HG02973 (cell line): ENCODE data around the gene MRE11.
"Not testable (repeated sequence)": the region's sequence is repeated elsewhere in the genome, so short reads cannot be mapped to it uniquely, and the experiment has no call there.

Experiments
- ATAC-seq: cut with Tn5 transposase; IDR thresholded peaks from one replicate; pipeline ENCODE4 v1.9.1; 2021; ENCODE audit warnings: moderate library complexity; ENCODE audit not compliant: unreplicated experiment

MRE11 gene

DNA sequence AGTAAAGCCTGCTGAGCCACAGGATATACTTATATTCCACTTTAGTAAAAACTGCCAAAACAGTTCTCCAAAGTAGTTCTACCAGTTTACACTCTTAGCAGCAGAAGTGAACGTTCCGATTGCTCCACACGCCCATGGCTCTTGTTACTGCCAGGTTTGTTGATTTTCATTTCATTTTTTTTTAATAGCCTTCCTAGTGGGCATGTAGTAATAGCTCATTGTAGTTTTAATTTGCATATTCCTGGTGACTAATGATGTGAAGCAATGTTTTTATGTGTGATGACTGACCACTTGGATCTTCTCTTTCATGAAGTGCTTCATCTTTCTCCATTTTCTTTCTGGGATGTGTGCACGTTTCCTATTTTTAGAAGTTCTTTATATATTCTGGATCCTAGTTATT, 13.8 kb upstream of the MRE11 start:
- no peak for ATAC-seq

DNA sequence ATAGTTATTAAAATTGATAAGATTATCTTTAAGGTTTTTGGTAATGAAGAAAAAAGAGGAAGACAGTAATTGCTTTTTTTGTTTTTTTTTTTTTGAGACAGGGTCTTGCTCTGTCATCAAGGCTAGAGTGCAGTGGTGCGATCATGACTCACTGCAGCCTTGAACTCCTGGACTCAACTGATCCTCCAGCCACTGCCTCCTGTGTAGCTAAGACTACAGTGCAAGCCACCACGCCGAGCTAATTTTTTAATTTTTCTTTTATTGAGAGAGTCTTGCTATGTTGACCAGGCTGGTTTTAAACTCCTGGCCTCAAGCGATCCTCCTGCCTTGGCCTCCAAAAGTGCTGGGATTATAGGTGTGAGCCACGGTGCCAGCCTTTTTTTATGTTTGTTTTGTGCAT, 12.9 kb upstream of the MRE11 start:
- not testable (repeated sequence) for ATAC-seq

DNA sequence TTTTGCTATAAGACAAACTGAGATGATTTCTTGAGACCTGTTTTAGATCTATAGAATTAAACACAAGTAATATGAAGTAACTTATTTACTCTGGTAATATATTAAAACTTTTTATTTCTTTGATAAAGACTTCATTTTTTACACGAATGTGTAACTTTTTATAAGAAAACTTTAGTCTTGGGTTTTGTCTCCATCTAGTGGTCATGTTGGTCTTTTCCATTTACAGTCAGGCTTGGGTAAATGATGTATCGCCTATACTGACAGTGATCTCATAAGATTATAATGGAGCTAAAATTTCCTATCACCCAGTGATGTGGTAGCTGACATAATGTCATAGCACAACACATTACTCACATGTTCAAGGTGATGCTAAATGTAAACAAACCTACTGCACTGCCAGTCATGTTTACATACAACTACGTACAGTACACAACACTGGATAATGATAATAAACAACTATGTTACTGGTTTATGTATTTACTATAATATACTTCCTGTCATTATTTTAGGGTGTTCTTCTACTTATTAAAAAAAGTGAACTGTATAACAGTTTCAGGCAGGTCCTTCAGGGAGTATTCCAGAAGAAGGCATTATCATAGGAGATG, 11.1 kb upstream of the MRE11 start:
- peak; percentile 63 for ATAC-seq

DNA sequence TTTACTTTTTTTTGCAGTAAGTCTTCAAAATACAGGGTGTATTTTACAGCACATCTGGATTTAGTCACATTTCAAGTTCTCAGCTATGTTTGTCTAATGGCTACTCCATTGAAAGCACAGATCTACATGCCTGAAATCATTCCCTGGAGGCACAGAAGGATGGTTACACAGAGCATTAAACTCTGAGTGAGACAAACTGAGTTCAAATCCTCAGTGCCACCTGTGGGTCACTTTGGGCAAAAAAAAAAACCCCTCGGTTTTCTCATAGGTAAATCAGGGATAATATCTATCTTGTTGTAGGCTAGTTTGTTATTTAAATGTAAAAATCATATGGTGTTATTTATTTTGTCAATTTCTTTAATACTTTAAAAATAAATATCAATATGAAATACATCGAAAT, 7.9 kb upstream of the MRE11 start:
- no peak for ATAC-seq

DNA sequence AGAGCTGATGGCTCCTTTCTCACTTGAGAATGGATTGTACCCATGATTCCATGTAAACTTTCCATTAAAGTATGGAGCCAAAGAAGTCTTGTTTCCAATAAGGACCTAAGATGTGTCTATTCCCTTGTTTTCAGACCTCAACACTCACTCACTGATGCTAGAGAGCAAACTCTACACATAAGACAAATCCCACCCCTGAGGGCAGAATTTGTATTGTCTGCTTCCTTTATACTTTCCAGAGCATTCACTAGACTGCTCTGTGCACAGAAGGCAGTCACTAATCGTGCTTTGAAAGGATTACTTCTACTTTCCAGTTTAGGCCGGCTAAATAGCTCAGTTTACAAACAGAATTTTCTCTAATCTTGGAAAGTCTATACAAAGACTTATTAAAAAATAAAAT, 6.5 kb upstream of the MRE11 start:
- ATAC-seq, result no peak

DNA sequence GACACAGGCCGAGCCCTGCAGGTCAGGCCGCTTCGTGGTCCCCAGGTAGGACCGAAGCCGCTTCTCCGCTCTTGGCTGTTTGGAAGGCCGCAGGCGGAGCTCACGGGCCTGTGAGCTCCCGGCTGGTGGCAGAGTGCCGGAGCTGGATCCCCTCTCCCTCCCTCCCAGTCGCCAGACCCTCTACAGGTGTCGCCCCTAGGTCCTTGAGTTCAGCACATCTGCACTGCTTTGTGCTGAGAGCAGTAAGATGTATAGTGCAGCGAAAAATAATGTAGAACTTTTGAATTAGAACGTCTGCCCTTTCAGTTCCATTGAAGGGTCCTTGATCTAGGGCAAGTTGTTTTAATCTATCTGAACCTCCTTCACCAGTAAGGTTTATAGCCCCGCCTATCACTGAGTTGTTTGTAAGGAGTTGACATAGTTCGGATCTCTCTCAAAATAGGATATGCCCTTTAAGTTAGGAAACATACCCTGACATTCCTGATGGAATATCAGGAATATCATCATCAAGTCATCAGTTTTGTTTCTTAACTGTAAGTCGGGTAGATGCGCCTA, 559 bp upstream of the MRE11 start:
- peak; percentile 60 for ATAC-seq

DNA sequence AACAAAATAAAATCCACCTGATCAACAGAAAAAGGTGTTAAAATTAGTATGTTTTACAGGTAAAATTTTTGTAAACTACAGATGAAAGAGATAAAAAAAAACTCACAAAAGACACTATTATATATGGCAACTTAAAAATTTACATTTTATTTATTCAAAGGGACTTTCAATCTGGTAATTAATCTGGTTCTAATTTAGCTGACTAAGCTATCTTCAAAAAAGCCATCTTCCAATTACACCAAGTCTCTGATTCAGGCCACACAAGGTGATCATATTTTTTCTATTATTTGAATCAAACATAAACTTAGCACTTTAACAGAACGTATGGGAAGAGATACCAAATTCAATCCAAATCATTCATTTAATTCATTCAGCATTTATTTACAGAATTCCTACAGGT, 7.6 kb downstream of the MRE11 start:
- ATAC-seq, result no peak

DNA sequence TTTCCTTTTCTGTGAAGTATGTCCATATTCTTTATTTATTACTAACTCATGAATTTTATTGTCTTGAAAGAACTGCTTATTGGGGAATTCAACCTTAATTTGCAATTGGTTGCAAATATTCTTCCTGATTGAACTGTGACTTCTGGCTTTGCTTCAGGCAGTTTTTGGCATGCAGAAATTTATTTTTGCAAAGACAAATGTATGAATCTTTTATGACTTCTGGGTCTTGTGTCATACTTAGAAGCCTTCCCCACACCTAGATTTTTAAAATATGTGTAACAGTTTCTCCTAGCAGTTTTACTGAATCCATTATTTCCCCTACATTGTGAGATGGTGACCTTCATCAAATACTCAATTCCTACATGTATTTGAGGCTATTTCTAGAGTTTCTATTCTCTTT, 12.3 kb downstream of the MRE11 start:
- ATAC-seq, result no peak

DNA sequence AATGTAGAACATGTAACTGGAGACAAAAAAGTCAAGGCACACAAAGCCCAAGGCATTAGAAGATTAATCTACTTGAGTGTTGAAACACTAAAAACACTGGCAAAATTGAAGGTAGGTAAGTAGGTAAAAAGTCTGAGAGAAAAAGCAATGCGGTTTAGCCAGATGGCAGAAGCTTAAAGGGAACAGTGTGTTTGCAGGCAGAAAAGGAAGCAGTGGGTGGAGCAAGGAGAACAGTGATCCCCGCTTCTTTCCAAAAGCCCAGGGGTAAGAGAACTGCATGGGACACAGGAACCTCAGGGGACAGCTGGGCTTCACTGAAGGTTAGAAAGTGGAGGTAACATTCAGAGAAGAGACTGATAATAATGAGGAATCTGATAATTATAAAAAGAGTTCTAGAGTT, 16.0 kb downstream of the MRE11 start:
- no peak for ATAC-seq

DNA sequence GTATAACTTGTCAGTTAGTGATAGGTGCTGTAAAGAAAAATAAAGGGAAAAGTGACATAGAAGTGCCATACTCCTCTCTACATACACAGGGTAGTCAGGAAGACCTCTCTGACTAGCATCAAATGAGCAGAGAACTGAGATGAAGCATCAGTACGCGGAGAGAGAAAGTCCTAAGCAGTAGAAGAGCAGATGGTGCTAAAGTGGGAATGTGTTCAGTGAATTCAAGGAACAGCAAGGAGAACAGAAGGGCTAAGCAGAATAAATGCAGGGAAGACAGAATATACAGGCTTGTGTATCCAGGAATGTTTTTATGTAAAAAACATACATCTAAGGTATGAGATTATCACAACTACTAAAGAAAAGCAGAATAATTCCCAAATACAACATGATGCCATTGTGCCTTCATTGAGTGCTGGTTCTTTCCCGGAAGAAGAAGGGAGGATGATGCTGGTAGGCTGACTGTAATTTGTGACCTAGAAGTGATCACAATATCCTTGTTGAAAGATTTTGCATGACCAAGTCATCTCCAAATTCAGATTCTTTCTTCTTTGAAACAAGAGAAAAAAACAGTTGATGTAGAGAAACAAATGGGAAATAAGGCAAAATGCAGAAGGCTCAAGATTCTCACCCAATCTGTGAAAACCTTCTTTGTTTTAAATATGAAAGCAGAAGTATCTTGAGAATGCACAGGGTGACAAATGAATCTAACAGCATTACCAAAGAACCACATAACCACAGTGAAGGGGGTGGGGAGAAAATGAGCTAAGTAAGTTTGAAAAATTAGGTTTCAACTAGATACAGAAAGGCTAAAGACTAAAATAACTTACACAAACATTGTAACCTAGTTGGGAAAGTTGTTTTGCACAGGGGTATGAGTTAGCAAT, 20.5 kb downstream of the MRE11 start:
- peak; percentile 76 for ATAC-seq

DNA sequence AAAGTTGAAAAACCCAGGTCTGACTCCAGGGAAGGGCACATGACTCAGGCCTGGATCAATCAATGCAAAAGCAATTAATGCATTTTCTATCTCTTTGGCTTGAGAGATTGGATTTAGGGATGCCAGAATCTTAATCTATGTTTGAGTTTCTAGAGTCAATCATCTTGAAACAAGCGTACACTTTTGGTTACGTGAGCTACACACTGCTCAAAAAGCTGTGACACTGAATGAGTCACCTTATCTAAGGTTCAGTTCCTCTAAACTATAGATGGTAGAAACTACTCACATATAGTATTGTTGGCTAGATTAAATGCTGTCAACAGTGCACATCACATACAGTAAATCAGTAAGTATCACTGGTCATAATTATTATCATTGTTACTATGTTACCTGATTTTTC, 24.2 kb downstream of the MRE11 start:
- peak; percentile 91 for ATAC-seq

DNA sequence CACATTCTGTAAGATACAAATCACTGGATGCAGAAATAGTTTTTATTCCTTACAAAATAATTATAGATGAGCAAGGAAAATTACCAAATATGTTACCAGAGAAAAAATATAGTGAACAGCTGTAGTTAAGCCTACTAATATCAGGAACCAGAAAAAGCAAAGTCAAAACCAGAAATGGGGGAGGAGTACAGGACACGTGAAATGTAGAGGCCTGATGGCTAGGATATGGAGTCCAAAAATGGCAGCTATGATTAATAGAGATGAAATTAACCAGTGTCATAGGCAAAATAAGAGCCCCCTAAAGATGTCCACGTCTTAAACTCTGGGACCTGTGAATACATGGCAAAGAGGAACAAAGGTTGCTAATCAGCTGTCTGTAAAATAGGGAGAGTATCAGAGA, 34.1 kb downstream of the MRE11 start:
- ATAC-seq, result peak; percentile 51

DNA sequence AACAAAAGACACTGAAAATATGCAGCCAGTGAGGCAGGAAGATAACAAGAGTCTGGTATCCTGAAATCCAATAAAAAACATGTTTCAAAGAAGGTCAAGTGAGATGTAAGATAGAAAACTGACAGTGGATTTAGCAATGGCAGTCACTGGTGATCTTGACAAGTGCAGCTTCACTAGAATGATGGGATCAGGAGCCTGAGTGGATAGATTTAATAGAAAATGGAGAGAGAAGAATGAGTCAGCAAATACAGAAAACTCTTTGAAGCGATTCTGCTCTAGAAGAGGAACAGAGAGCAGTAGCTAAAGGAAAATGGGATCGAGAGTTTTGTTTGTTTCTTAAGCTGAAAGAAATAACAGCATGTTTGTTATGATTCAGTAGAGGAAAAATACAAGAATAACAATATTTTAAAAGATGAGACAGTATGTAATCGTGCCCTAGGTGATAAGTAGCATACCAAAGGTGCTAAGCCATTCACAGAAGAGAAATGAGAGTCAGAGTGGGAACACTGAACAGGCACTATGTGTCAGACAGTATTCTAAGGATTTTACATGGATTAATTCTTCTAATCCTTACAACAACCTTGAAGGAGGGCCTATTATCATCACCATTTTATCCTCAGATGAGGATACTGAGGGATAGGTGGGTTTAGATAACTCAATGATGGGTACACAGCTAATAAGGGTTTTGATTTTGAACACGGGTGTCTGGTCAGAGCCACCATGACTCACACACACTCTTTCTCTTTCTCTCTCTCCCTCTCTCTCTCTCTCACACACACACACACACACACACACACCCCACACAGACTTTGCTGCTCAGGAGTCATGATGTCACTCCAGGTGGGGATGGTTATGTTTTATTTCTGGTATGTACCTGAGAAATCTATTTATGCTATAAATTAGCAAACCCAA, 36.3 kb downstream of the MRE11 start:
- ATAC-seq, result no peak

DNA sequence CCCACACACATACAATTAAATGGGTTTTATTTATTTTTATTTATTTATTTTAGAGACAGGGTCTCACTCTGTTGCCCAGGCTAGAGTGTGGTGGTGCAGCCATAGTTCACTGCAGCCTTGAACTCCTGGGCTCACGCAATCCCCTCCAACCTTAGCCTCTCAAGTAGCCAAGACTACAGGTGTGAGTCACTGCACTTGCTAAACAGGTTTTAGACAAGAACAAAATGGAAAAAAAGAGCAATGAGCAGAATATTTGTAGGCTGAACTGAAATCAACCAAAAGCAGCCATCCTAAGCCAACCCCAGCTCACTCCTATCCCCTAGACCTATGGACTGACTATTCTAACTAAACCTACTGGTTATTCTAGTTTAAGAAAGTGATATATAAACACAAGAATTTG, 37.8 kb downstream of the MRE11 start:
- ATAC-seq, result no peak

DNA sequence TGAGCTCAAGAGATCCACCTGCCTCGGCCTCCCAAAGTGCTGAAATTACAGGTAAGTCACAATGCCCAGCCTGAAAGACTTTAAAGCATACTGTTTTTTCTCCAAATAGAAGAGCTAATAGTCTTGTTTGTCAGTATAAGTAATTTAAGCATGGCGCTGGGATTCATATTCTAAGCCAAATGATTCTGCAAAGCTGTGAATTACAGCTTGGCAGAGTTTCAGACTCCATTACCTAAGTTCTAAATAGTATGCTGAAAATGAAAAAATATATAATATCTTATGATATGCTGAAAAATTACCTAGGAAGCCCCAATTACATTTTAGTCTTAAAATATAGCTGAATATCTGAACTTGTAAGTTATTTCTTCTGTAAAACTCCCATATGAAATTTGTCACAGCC, 39.3 kb downstream of the MRE11 start:
- no peak for ATAC-seq

DNA sequence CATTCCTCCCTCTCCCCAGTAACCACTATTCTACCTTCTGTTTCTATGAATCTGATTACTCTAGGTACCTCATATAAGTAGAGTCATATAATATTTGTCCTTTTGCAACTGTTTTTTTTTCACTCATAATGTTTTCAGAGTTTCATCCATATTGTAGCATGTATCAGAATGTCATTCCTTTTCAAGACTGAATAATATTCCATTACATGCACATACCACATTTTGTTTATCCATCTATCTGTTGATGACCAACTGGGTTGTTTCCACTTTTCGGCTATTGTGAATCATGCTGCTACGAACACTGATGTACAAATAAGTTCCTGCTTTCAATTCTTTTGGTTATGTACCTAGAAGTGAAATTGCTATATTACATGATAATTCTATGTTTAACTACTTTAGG, 40.7 kb downstream of the MRE11 start:
- no peak for ATAC-seq

DNA sequence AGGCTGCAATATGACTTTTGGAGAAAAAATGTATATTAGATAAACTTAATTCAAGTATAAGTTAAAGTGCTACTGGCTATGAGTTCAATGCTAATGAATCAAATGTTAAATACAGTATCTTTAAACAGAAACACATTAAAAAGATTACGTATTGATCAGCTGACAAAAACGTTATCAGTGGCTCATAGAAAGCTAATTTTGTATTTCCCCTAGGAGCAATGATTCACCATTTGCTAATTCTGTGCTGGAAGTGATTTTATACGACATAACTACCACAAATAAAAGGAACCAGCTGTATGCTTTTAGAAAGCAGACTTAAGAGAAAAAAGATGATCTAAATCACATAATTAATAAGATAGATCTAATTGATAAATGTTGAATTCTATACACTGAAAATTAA, 43.6 kb downstream of the MRE11 start:
- ATAC-seq, result no peak

DNA sequence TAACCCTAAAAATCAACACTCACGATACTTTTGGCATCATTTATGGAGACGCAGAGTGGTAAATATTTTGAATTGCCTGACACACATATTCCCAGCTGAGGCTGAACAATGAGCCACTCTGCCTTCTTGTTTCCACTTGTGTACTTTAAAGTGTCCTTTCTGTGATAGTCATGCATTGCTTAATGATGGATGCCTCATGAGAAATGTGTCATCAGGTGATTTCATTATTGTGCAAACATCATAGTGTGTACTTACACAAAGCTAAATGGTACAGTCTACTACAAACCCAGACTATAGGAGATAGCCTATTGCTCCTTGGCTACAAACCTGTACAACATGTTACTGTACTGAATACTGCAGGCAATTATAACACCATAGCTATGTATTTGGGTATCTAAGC, 44.2 kb downstream of the MRE11 start:
- no peak for ATAC-seq

DNA sequence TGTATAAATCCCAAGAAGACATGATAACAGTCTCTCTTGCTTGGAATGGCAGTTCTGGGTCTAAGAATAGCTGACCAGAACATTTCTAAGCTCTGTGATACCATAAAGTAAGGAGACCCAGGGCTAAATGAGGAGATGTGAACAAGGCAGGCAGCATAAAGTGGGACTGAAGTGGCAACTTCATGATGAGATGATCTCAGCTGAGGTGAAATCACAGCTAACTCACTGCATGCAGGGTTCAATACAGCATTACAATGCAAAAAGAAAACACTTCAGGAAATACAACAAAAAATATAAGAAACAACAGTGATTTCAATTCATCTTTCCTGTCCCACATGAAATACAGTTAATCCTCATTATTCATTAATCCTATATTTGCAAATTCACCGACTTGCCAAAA, 44.6 kb downstream of the MRE11 start:
- ATAC-seq, result no peak

DNA sequence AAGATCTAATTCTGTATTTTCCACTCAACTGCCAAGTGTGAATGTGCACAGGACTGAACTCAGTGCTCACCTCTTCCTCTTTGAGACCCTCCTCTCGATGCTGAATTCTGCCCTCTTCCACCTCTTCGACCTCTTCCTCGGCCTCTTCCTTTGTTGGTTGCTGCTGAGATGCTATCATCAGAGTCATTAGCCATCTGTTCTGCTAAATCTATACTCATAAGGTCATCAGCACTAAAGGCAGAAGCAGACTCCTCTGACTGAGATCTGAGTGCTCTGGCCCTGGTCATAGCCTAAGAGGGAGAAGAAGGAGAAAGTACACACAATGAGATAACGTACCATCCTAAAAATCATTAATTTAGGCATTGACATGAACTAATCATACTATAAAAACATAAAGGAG, 46.5 kb downstream of the MRE11 start:
- no peak for ATAC-seq

DNA sequence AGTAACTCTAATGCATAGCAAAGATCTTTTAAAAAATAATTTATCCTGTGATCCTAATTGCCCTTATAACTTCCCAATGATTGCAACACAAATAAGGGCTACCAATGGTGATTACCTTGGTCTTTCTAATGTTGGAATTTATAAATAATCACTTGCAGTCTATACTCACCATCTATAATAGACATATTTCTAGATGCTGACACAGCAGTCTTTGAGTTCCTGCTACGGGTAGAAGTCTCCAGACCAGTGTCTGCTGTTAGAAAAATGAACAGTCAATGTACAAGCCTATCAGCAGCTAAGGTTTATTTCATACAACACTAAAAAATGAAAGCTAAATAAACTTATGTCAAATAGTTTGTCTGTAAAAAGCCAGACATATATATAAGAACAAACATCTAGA, 48.0 kb downstream of the MRE11 start:
- ATAC-seq, result no peak
